GM18520 (cell line): ENCODE measurements around the gene CCDC185.

ENCODE experiments used
- ATAC-seq: cut with Tn5 transposase; IDR thresholded peaks from one replicate; pipeline ENCODE4 v1.9.1; 2021; ENCODE audit not compliant: unreplicated experiment

Gene CCDC185

DNA sequence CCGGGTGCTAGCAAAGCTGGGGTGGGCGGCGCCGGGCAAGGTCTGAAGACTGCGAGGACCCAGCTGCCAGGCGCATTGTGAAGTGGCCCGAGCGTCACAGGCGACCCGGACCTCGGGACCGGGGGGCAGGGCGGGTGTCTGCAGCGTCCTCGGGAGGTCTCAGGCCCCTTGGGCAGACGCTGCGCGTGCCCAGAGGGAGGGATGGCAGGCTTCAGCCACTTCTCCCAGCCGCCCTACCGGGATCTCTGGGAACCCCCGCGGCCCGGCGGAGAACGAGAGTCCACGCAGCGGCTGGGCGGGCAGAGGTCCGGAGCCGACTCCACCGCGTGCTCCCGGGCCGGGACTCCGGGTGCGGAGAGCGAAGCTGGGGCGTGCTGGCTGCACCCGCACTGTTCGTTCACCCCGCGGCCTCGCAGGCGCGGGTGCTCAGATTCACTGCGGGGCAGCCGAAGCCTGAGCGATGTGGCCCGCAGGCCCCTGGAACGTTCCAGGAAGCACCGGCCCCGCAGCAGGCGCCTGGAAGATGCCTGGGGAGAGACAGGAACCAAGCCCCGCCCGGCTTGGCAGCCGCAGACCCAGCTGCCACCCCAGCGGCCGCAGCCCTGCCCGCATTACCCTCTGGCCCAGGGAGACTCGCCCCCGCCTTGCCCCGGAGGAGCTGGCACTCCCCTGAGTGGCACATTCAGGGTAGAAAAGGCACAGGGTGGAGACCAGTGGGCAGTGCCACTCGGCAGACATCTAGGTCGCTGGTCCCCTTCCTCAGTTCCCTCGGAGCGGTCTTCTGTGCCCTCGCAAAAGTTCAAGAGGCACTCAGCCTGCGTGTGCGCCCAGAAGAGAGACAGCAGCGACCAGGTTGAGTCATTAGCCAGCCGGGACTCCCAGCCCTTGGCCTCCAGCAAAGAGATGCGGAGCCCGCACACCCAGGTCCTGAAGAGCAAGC lies at the start of gene CCDC185:
TSS of gene CCDC185 (plus strand) at position 141 of the 940 bp plus-strand sequence. CDS start at position 202, 61 bp downstream.
- no peak for ATAC-seq

DNA sequence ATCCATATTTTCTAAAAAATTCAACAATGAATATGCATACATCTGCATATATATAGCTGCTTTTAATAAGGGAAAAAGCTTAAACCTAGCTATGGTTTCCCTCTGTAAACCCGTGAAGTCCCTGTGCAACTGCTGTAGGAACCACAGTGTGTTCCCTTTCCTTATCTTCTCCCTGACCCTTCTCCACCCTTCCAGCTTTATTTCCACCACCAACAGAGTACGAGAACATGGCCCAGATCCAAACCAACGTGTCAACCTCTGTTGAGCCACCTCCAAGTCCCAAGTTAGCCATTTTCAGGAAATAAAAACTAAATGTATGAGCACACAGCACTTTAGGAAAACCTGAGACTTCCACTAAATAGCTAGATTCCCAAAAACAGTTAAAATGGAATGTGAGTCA lies 49.5 kb upstream of the CCDC185 start:
- no peak for ATAC-seq

DNA sequence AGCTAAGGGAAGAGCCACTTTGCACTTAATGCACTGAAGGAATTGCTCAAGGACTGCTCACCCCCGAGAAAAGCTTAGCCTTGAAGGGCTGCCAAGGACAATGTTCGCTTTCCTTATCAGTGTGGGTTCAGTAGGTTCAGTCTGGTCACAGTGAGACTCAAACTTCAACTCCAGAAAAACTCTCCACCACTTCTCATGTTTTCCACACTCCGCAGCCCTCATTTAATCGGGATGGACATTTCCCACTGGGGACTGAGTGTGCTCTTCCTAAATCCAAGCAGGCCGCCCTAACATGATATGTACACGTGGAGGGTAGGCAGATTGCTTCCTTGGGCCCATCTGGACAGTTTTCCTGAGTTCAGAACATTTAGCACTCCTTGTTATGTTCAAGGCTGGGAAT lies 48.7 kb upstream of the CCDC185 start:
- ATAC-seq: no peak

DNA sequence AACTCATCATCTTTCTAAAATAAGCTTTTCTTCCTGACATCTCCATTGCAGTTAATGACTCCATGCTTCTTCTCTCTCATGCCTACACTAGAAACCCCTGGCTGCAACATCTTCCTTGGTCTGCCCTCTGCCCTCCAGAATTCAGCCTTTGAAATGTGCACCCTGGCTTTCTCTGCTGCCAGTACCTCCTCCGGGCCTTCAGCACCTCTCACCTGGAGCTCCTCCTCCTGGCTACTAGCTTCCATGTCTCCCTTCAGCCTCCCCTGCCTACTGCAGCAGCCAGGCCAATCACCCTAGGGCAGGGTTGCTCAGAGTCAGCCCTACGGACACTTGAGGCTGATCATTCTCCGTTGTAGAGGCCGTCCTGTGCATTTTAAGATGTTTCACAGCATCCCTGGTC lies 47.5 kb upstream of the CCDC185 start:
- no peak for ATAC-seq

DNA sequence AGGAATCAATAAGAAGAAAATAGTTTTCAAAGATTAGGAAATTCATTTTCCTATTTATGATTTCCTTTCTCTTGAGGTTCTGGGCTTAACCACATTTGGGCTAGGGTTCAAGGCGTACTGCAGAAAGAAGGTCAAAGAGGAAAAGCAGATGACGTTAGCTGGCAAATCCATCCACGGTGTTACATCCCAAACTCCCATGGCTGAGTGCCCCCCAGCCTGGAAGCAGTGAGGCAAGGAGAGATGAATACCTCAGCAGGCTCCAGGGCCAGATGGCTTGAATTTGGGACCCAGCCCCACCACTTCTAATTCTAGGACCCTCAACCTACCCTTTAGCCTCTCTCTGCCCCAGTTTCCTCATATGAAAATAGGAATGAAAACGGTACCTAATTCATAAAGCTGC lies 46.9 kb upstream of the CCDC185 start:
- ATAC-seq: no peak

DNA sequence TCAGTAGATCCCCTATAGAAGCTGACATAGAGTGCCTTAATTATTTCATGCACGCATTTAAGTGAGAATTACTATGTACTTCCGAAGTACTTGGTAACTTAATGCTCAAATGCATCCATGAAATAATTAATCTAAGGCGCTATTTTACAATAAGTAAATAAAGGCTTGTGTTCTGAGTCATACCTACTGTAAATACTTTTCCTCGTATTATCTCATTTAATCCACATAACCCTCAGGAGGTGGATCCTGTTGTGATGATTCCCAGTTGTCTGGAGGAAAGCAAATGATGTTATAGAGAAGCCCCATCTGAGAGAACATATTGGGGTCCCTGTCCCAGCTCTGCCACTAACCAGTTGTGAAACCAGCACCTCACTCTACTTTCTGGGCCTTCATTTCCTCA lies 45.6 kb upstream of the CCDC185 start:
- no peak for ATAC-seq

DNA sequence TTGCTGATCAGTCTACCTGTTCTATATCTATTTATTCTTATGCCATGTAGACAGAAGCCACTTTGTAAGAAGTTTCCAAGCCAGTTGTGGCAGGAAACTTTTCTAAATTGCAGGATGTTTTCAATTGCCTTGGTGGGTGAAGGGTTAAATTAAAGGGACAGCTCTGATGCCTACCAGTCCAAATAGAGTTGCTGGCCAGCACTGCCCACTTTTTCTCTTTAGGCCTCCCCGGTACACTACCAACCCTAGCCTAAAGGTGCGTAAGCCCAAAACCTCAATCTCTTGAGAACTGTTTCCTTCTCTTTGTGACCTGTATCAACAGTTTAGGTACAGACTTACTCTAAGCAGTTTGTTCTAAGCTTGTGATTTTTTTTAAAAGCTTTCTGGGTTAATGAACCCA lies 44.8 kb upstream of the CCDC185 start:
- ATAC-seq: no peak

DNA sequence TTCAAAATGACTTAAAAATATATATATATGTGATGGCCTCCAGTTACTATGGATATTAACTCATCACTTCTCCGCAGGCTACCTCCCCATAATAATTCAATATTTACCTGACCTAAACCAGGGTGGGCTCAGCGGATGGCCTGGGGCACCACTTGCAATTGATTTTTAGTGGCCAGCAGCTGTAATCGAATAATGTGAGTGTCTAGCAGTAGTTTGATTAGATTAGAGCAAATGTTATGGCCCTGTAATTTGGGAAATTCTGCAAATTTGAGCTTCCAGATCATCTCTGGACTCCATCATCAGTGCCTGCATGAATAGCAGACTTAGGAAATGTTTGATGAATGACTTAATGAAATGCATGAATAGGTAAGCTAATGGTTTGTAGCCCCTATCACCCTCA lies 44.0 kb upstream of the CCDC185 start:
- no peak for ATAC-seq

DNA sequence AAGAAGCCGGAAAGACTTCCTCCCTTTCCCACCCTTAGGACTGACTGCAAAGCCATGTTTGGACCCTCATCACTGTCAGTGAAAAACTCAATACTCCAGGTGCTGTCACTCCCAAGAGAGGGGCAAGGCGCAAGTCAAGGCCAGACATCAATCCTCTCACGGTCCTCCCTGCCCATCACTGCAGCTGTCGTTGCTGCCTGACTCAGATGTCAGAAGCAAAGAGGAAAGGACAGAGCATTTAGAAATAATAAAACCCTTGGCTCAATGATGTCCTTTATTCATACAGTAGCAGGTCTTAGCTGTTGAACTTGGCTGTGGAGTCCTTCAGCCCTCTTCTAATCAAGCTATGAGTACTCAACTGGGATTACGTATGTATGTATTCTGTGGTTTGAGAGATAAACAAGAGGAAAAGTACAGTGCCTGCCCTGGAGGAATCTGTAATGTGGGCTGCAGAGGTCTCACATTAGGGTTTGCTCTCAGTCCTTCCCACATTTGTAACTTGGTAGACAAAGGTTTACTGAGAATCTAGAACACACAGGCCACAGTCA lies 42.8 kb upstream of the CCDC185 start:
- ATAC-seq: no peak

DNA sequence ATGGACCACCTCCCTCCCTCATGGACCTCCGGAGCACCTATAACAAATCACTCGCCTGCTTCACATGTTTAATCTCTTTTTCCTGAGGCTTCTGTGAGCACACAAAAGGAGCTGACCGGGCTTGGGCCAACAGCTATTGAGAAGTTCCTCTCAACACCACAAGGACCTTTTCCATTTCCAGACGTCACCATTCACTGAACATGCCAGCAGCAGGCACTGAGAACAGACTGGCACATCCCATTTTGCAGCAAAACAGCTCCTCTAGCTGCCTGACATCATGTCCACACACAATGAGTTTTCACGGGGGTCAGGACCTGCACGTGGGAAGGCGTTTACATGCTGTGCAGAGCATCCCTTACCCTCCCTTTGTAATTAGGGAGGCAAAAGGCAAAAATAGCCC lies 40.3 kb upstream of the CCDC185 start:
- ATAC-seq: no peak

DNA sequence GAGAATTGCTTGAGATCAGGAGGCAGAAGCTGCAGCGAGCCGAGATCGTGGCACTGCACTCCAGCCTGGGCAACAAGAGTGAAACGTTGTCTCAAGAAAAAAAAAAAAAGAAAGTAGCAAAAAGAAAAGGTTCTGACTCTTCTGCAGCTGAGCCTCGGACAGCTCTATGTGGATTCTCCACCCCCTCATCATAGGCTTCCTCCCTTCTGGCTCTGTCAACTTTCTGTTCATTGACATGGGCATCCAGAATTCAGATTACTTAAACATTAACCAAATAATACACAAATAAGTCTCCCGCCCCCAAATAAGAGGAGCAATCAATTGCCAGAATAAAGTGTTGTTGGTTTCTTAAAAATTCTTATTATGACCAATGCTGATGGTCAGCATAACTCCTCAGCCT lies 39.3 kb upstream of the CCDC185 start:
- no peak for ATAC-seq

DNA sequence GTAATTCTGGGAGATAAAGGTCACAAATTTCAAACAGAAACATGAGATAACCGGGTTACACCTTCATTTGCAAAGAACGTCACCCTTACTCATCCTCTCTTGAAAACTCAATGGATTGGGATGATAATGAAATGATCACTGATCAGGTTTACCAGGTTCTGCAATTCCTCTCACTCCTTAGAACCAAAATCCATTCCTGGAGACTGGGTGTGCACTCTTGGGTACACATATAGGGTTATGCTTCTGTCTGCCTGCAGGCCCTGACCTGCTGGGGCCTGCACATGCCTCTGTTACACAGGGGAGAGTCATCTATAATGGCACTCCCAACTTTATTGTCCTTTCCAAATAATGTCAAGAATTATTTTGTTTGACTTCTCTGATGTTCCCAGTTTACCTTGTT lies 37.5 kb upstream of the CCDC185 start:
- no peak for ATAC-seq

DNA sequence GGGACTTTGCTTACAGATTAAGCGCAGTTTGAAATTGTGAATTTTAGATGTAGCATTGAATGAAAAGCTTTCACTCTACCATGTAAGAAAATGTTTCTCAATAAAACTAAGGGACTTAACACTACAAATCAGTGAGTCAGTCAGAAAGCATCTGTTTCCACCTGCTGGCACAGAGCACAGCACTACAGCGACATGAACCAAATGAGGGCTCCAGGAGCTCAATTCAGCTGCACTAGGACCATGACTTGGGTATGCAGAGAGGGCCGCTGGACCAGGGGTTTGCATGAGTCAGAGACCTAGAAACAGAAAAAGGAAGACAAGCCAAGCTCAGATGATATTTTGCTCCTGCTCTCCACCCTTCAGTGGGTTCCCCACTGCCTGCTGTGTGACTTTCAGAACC lies 34.4 kb upstream of the CCDC185 start:
- ATAC-seq: no peak

DNA sequence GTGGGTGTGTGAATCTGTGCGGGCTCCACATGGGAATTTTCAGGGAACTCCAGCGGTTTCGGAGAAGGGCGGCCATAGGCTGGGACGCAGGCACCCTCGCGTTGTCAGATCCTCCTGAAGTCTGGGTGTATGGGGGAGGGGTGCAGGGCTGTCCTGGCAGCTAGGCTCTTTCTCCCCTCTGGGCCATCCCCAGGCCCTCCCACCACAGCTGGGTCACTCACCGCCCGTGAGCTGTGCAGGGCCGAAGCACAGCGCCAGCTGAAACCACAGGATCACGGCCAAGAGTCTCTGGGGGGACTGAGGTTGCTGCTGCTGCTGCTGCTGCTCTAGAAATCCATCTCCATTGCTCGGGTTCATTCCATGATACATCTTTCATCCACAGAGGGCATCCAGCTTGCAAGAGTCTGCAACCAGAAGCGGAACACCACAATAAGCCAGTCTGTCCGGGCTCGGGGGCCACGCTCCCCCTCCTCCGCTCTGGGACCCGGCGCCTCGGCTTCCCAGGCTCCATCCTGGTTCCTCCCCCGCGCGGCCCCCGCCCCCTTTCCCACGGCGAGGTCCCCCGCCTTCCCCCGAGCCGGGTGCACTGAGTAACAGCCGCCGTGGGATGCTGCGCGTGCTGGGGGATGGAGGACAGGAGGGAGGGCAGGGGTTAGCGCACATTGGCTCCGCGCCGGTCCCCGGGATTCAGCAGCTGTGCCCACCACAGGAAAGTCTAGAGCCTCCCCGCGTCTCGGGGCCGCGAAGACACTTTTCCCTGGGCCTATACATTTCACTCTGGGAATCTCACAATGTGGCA lies 30.0 kb upstream of the CCDC185 start:
- ATAC-seq: no peak

DNA sequence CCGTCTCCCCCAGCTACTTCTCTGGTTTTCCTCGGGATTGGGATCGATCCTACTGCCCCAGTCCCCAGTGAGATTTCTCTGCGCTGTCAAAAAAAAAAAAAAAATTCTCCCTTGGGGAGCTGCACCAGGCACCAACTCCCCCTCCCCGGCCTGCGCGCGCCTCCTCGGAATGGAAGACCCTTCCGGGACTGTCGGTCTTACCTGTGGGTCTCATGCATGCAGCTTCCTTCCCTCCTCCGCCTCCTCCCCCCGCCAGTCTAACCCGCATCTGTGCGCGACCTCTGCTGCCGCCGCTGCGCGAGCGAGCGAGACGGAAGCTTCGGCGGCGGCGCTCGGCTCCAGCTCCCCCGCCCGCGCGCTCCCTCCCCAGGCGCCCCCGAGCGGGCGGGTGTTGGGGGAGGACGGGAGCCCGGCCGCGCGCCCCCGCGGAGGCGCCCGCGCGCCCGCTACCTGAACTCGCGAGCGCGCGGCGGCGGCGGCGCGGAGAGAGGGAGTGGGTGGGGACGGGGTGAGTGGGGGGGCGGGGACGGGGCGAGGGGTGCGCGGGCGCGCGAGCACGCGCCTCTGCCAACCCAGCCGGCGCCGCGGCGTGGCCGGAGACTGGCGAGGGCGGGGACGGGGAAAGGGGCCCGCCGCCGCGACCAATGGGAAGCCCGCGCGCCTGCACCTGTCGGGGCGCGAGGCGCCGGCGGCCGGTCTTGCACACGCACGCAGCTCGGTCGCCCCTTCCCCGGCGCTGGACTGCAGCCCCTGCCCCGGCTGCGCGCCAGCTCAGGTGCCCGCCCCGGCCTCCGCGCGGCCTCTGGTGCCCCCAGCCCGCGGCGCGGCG lies 29.1 kb upstream of the CCDC185 start, which contains the start of gene SUSD4:
TSS of gene SUSD4 (minus strand) at position 321 of the 829 bp plus-strand sequence. CDS start 751 bp downstream, outside the sequence.
- no peak for ATAC-seq

DNA sequence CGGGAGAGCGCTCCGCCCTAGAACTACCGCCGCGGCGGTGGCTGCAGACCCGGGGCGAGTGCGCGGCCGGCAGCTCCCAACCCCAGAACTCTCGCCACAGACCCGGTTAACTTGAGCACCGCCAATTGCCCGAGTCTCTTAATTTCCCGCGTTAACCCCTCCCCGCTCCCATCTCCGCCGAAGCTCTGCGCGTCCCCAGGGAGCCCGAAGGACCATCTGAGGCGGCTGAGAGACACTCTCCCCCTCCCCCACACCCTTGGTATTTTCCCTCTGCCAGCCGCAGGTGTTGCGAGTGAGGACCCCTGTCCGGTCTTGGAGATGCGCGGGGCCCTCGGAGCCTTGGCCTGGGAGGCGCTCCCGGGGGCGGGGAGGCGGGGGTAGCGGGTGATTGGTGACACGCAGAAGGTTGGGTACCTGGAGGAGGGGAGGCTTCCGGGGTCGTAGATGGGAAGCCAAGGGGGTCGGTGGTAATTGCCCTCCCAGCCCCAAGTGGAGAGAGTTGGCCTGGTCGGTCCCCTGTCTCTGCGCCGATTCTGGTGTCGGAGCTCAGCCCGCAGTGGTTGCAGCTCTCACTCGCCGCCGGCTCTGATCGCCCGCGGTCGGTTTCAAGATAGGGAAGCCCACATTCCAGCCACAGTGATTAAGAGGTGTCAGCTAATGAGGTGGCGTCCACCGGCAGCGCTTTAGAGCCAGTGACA lies 28.4 kb upstream of the CCDC185 start:
- no peak for ATAC-seq

DNA sequence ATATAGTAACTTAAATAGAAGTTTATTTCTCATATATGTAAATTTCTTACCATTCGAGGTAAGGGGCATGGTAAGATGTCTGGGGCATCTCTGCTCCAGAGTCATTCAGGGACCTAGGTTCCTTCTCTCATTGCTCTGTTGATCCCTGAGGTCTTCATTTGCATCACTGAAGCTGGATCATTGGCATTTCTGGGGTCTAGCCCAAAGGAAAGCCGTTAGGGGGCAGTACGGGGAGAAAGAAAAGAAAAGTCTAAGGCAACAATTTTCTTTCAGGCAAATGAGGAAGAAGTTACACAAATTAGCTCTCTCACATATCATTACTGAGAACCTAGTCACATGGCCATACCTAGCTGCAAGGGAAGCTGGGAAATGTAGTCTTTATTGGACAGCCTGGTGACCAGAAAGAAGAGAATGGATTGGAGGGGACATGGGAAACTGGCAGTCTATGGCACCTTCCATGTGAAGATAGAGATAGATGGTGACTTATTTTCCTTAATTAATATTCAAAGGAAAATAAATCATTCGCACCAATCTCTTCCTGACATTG lies 19.1 kb upstream of the CCDC185 start:
- ATAC-seq: no peak

DNA sequence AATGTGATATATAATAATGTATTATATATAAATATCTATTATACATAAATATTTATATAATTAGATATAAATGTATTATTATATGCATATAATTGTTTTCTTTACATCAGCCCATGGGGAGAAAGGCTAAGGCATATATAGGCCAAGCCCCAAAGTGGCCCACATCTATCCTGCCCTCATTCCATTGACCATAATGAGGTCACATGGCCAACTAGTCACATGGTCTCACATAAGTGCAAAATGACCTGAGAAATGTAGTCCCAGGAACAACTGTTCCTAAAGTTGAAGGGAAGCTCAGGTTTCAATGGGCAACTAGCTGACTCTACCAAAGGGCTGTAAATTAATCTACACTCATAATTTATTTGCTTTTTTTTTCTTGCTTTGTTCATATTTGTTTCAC lies 14.5 kb upstream of the CCDC185 start:
- ATAC-seq: no peak

DNA sequence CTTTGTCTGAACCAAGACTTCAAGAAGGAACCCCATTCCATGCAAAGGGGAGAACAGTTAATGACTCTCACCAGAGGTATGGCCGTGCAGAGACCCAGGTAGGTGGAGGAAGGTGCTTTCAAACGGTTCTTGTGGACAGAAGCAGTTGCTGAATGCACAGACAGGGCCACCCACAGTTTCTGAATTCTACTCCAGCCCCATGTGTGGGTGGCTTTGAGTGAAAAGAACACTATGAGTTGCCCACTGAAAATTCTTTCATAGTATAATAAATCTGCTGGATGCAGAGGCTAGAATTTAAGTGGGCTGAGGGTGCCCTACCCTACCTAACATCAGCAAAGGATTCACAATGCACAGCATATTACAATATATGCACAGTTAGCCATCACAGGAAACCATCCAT lies 7.2 kb upstream of the CCDC185 start:
- no peak for ATAC-seq

DNA sequence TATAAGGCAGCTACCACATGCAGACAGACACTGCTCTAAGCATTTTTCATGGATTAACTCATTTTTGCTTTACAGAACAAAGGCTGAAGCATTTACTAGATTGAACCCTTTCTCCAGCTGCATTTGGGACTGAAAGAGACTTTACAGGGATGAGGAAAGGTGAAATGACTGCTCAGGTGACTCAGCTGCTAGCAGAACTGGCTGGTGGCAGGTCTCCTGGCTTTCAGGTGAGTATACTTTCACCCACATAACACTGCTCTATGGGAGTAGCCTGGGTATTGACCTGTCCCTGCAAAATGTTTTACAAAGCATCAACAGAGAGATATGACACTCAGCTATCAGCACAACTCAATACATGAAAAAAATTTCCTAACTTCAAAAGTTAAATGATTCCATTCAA lies 2.6 kb upstream of the CCDC185 start:
- no peak for ATAC-seq
